ENCODE results near the gene ANGPTL2.

ANGPTL2 gene

DNA sequence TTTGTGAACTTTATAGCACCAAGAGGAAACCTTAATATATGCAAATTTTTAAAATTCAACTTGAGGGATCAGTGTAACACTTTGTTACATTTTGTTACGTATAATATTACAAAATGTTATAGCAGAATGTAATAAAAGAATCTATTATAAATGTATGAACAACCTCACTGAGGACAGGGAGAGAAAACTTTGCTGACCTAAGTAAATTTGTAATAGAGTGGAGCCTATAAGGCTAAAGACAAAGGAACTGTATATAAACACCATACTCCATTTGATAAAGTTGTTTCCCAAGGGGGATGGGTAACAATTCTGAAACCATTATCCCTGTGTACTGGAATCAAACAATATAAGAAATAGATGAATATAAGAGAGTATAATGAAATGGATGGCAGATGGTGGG lies 77.3 kb downstream of the ANGPTL2 start:
- no peak for DNase-seq

DNA sequence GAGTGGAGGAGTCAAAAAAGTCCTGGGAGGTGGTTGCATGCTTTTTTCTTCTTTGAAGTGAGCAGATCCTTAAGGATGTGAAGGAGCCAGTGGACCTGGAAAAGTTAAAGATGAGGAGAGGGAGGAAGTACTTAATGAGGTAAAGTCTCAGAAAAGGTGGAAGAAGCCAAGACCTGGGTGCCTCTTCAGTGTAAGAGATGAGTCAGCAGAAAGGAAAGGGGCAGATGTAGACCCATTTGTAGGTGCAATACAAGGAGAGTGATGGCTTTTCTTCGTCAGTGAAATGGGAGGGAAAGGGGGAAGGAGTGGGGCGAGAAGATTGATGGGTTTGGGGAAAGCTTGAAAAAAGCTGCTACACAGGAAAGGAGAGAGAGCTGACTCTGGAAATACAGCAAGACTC lies 82.9 kb downstream of the ANGPTL2 start:
- DNase-seq, result no peak

DNA sequence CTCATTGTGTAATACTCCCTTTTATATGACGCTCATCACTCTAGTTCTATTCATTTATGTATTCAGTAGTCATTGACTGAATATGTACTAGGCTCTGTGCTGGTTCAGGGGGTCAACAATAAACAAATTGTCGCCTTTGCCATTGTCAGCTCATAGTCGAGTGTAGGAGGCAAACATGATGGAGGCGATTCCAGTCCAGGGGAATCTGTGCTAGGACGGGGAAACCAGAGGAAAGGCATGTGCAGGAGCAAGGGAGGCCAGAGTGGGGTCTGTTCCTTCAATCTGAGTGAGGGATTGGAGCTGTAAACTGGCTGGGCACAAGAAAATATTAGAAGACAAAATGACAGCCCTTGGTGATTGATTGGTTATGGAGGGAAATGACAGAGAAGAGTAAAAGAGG lies 83.9 kb downstream of the ANGPTL2 start:
- no peak for DNase-seq
